Stimulated activated CD4-positive, alpha-beta T cell treated with anti-CD3 and anti-CD28 coated beads, Interleukin-2, amount 100 ng/mL, for 4 hours (primary cell): ENCODE results near the gene HS1BP3.

Experiments used
- DNase-seq: peaks from one replicate; pipeline ENCODE4 v3.0.0-alpha.2; 2020; ENCODE audit warnings: low read depth

The HS1BP3 gene

GRCh38 chr2:20617081-20617575 lies 33.8 kb downstream of the HS1BP3 start:
- no peak for DNase-seq

- no peak for DNase-seq
Observed at GRCh38 chr2:20616341-20616871, 34.5 kb downstream of the HS1BP3 start.

- no peak for DNase-seq
Observed at GRCh38 chr2:20615466-20616241, 35.2 kb downstream of the HS1BP3 start.

GRCh38 chr2:20615068-20615465 lies 35.8 kb downstream of the HS1BP3 start:
- no peak for DNase-seq

- DNase-seq, result no peak
Observed at GRCh38 chr2:20614201-20615067, 36.5 kb downstream of the HS1BP3 start.

GRCh38 chr2:20612925-20613916 lies 37.7 kb downstream of the HS1BP3 start:
- DNase-seq, result no peak

GRCh38 chr2:20611844-20612356 lies 39.0 kb downstream of the HS1BP3 start:
- no peak for DNase-seq

- DNase-seq, result no peak
Observed at GRCh38 chr2:20611077-20611843, 39.6 kb downstream of the HS1BP3 start.

- no peak for DNase-seq
Observed at GRCh38 chr2:20609995-20610357, 40.9 kb downstream of the HS1BP3 start.

- DNase-seq, result no peak
Observed at GRCh38 chr2:20609349-20609994, 41.4 kb downstream of the HS1BP3 start.

GRCh38 chr2:20608666-20609348 lies 42.1 kb downstream of the HS1BP3 start:
- no peak for DNase-seq

- no peak for DNase-seq
Observed at GRCh38 chr2:20607446-20607845, 43.5 kb downstream of the HS1BP3 start.

GRCh38 chr2:20606198-20606597 lies 44.7 kb downstream of the HS1BP3 start:
- DNase-seq, result no peak

GRCh38 chr2:20604951-20605381 lies 45.9 kb downstream of the HS1BP3 start:
- DNase-seq, result no peak

- no peak for DNase-seq
Observed at GRCh38 chr2:20604401-20604911, 46.4 kb downstream of the HS1BP3 start.

GRCh38 chr2:20603791-20604190 lies 47.1 kb downstream of the HS1BP3 start:
- no peak for DNase-seq

GRCh38 chr2:20602803-20603202 lies 48.1 kb downstream of the HS1BP3 start:
- DNase-seq, result no peak

- DNase-seq, result no peak
Observed at GRCh38 chr2:20600756-20601325, 50.1 kb downstream of the HS1BP3 start.
